Measurements from ENCODE around the gene PTGER4.
"Not testable (repeated sequence)": the region's sequence is repeated elsewhere in the genome, so short reads cannot be mapped to it uniquely, and the experiment has no call there.

GRCh38 chr5:40702027-40702426 is 22.3 kb downstream of the PTGER4 start:
- TF ChIP-seq CTCF (IDR thresholded peaks at IDR 0.05; ENCODE audit: low read length); EZH2phosphoT487 (IDR thresholded peaks at IDR 0.05; ENCODE audit: low read length); EZH2 (optimal IDR thresholded peaks at IDR 0.05; ENCODE audit: low read depth, low read length): not testable (repeated sequence)

Data from MM.1S (cell line).